CD4-positive, alpha-beta T cell (primary cell): ENCODE measurements around the gene CFAP54. TPM values are rescaled to one million over a fixed set of nuclear protein-coding genes. Genes with fewer than 3 reads are reported as not detected.

ENCODE experiments used
- ATAC-seq: fragments of 200-7000 bp; cut with Tn5 transposase; one replicate; pipeline ENCODE4 v1.10.0; 2022; ENCODE audit warnings: mild to moderate bottlenecking; ENCODE audit not compliant: poor library complexity
- CTCF ChIA-PET: fragments of 350-600 bp; sonication (Branson Sonifier 250); formaldehyde crosslinking; loops from one replicate; lab custom pipeline; 2021; ENCODE audit warnings: antibody characterized with exemption, inconsistent platforms; lab: Charles Lee
- POLR2A ChIA-PET: fragments of 350-600 bp; sonication (Branson Sonifier 250); formaldehyde crosslinking; loops from one replicate; lab custom pipeline; 2021; ENCODE audit warnings: antibody characterized with exemption, inconsistent platforms; lab: Charles Lee
- DNase-seq, 14 experiments: peaks; one replicate each; pipeline ENCODE4 v3.0.0-alpha.2; 2013 to 2020; ENCODE audit warnings: mixed read lengths in 2 of 14
- H3K27ac ChIP-seq, 2 donors: one replicate each; pipeline versions ENCODE4 v1.5.1 to v1.7.0; 2013; ENCODE audit warnings: low read length in 2 of 2, low read depth in 1 of 2, mild to moderate bottlenecking in 1 of 2
- H3K27me3 ChIP-seq, 2 experiments: 1 replicate in 1 of 2; 2 replicates in 1 of 2; pipeline versions ENCODE4 v1.6.1 to v1.7.0; 2013; ENCODE audit warnings: low read length in 2 of 2, control low read depth in 1 of 2, mild to moderate bottlenecking in 1 of 2, moderate library complexity in 1 of 2; ENCODE audit not compliant: insufficient read depth in 2 of 2, control insufficient read depth in 1 of 2
- H3K36me3 ChIP-seq: one replicate; pipeline ENCODE4 v1.6.1; 2013; ENCODE audit warnings: low read length, control low read depth; ENCODE audit not compliant: insufficient read depth
- H3K4me1 ChIP-seq: one replicate; pipeline ENCODE4 v1.6.1; 2013; ENCODE audit warnings: low read length, control low read depth; ENCODE audit not compliant: insufficient read depth
- H3K4me3 ChIP-seq: one replicate; pipeline ENCODE4 v1.5.1; 2013; ENCODE audit warnings: mild to moderate bottlenecking, low read length, moderate library complexity
- H3K9me3 ChIP-seq, 2 experiments: 1 replicate in 1 of 2; 2 replicates in 1 of 2; pipeline versions ENCODE4 v1.6.1 to v1.7.0; 2013; ENCODE audit warnings: low read length in 2 of 2, mild to moderate bottlenecking in 2 of 2, control low read depth in 1 of 2, moderate library complexity in 1 of 2; ENCODE audit not compliant: control insufficient read depth in 1 of 2, insufficient read depth in 1 of 2
- H3K27ac Mint-ChIP-seq: one replicate; pipeline ENCODE4 v1.8.0; 2020; ENCODE audit warnings: mixed read lengths
- H3K27me3 Mint-ChIP-seq: one replicate; pipeline ENCODE4 v1.8.0; 2021; ENCODE audit warnings: mixed read lengths
- H3K36me3 Mint-ChIP-seq: one replicate; pipeline ENCODE4 v1.8.0; 2021; ENCODE audit warnings: low read depth, mixed read lengths
- H3K4me1 Mint-ChIP-seq: one replicate; pipeline ENCODE4 v1.8.0; 2021; ENCODE audit warnings: low read depth, mixed read lengths
- H3K4me3 Mint-ChIP-seq: one replicate; pipeline ENCODE4 v1.8.0; 2020; ENCODE audit warnings: mild to moderate bottlenecking, mixed read lengths
- H3K9me3 Mint-ChIP-seq: one replicate; pipeline ENCODE4 v1.8.0; 2020; ENCODE audit warnings: mixed read lengths
- CTCF ChIP-seq: fragments of 200-600 bp; IDR thresholded peaks from one replicate; pipeline ENCODE4 v1.8.0; 2022; ENCODE audit warnings: antibody characterized with exemption, mild to moderate bottlenecking
- intact Hi-C, 2 experiments: fragments of 100-400 bp; cut with DNase I in 1 of 2; cut with micrococcal nuclease in 1 of 2; formaldehyde crosslinking; loops; one replicate each; pipeline versions ENCODE4 v1.15.1 to v1.9.0; 2023 to 2025; cut with DNase I, micrococcal nuclease
- total RNA-seq, 174 experiments: library from RNA in 2 of 174; stranded (reverse) in 2 of 174; gene quantifications; one replicate each; pipeline ENCODE4 v1.2.3 and lab custom pipeline; 2021 to 2026

Gene CFAP54
- total RNA-seq, 2 experiments from 2014 or later, result 0.20 to 0.22 TPM

GRCh38 chr12:96858162-96858561 lies 368.8 kb downstream of the CFAP54 start:
- no peaks in the 10 kb centered on the region for H3K4me1 ChIP-seq
- peaks cover 3 to 16% of the 10 kb centered on the region in 2 experiments for H3K27me3 ChIP-seq
- Mint-ChIP-seq H3K9me3 (no peaks in the 10 kb centered on the region), H3K4me3 (no peak overlapping the region), H3K36me3 (no peaks in the 10 kb centered on the region), H3K4me1 (no peaks in the 10 kb centered on the region), H3K27me3 (peaks cover 9% of the 10 kb centered on the region), H3K27ac (no peak overlapping the region)
- intact Hi-C loops, result no loop called here
- no peak for TF ChIP-seq CTCF
- no peak overlapping the region for H3K27ac ChIP-seq
- ATAC-seq (no peak), DNase-seq (no peak)
- H3K36me3 ChIP-seq, result no peaks in the 10 kb centered on the region
- no peaks in the 10 kb centered on the region for H3K9me3 ChIP-seq
- H3K4me3 ChIP-seq, result no peak overlapping the region
- POLR2A ChIA-PET, result no interaction called here
- CTCF ChIA-PET, result no interaction called here

GRCh38 chr12:96861656-96862055 lies 372.3 kb downstream of the CFAP54 start:
- TF ChIP-seq CTCF, result no peak
- Histone ChIP-seq H3K27me3 (peaks cover 3 to 30% of the 10 kb centered on the region in 2 experiments), H3K4me1 (no peaks in the 10 kb centered on the region), H3K9me3 (no peaks in the 10 kb centered on the region), H3K36me3 (no peaks in the 10 kb centered on the region), H3K27ac (no peak overlapping the region), H3K4me3 (no peak overlapping the region)
- ATAC-seq (no peak), DNase-seq (no peak)
- no peaks in the 10 kb centered on the region for H3K4me1 Mint-ChIP-seq
- ChIA-PET CTCF (interaction anchor here (3.1 kb wide), 1 partner anchor 11 kb away, joined by 8 read pairs; no protein-coding TSS in a partner anchor), POLR2A (no interaction called here)
- no peak overlapping the region for H3K4me3 Mint-ChIP-seq
- H3K27me3 Mint-ChIP-seq, result peaks cover 21% of the 10 kb centered on the region
- no peaks in the 10 kb centered on the region for H3K9me3 Mint-ChIP-seq
- intact Hi-C loops, result no loop called here
- H3K36me3 Mint-ChIP-seq, result no peaks in the 10 kb centered on the region
- H3K27ac Mint-ChIP-seq, result no peak overlapping the region

GRCh38 chr12:96862326-96862725 lies 372.9 kb downstream of the CFAP54 start:
- no peaks in the 10 kb centered on the region for H3K4me1 Mint-ChIP-seq
- no peak overlapping the region for H3K4me3 ChIP-seq
- no peaks in the 10 kb centered on the region for H3K4me1 ChIP-seq
- H3K27me3 Mint-ChIP-seq, result peaks cover 22% of the 10 kb centered on the region
- intact Hi-C loops, result no loop called here
- ATAC-seq (no peak), DNase-seq (no peak)
- no peaks in the 10 kb centered on the region for H3K9me3 Mint-ChIP-seq
- no peaks in the 10 kb centered on the region for H3K36me3 Mint-ChIP-seq
- CTCF ChIA-PET, result interaction anchor here (3.1 kb wide), 1 partner anchor 11 kb away, joined by 8 read pairs; no protein-coding TSS in a partner anchor
- no peak overlapping the region for H3K27ac ChIP-seq
- no peak overlapping the region for H3K27ac Mint-ChIP-seq
- TF ChIP-seq CTCF, result no peak
- POLR2A ChIA-PET, result no interaction called here
- no peaks in the 10 kb centered on the region for H3K36me3 ChIP-seq
- no peaks in the 10 kb centered on the region for H3K9me3 ChIP-seq
- peaks cover 3 to 30% of the 10 kb centered on the region in 2 experiments for H3K27me3 ChIP-seq
- no peak overlapping the region for H3K4me3 Mint-ChIP-seq
